HS-27A (cell line): ENCODE data around the gene PTPRT.

ENCODE experiments used
- DNase-seq: peaks from one replicate; pipeline ENCODE4 v3.0.0-alpha.2; 2012; ENCODE audit warnings: low read depth, missing footprints

The PTPRT gene

DNA sequence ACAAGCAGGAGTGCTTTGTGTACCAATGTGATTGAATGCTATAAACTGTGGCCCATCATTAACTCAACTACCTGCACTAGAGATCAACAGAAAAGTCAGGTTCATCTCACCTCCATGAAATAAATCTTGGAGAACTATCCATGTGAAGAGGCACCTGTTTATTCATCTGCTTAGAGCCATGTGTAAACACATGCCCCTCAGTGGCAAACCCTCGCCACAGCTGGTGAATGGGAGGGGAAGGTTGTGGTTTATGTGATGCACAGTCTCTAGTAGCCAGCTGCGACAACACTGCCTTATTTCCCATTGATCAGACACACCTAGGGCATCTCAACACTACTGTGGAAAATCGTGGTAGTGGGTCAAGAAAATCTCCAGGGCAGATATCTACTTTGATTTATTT is 640.2 kb downstream of the PTPRT start:
- DNase-seq, result no peak

DNA sequence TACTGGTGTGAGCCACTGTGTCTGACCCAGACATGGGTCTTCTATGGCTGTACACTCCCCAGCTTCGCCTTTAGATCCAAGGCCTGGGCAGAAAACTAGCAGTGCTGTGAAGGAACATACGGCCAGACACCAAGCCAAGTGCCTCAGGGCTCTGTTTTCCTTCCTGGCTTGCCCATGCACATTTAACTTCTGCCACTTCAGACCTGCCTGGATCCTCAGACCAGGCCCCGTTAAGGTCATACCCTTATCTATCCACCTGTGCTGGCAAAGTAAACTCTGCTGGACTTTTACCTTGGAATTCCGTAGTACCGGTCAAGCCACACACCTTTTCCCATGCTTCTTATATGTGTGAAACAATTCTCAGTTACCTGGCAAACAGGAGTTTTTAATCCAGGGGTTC is 644.8 kb downstream of the PTPRT start:
- no peak for DNase-seq

DNA sequence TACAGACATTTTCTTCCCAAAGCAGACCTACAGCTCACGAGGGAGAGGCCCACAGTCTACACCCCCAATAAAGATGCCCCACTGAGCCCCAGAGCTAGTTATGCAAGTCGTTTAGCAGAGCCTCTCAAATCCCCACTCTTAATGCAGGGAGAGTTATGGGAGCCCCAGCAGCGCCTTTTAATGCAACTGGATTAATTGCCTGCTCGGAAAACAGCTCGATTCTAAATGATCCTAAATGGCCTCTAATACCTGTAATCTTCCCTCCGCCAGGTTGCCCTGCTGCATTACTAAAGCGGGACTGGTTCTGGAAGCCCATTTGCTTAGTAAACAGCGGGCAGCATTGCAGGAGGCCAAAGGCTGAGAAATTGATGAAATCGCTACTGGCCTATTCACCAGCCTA is 656.9 kb downstream of the PTPRT start:
- DNase-seq, result no peak

- no peak for DNase-seq
Observed at GRCh38 chr20:42531508-42531961, 658.2 kb downstream of the PTPRT start.

- no peak for DNase-seq
Observed at GRCh38 chr20:42530855-42531448, 658.8 kb downstream of the PTPRT start.

GRCh38 chr20:42530191-42530590 is 659.5 kb downstream of the PTPRT start:
- no peak for DNase-seq

GRCh38 chr20:42524058-42524457 is 665.6 kb downstream of the PTPRT start:
- no peak for DNase-seq

DNA sequence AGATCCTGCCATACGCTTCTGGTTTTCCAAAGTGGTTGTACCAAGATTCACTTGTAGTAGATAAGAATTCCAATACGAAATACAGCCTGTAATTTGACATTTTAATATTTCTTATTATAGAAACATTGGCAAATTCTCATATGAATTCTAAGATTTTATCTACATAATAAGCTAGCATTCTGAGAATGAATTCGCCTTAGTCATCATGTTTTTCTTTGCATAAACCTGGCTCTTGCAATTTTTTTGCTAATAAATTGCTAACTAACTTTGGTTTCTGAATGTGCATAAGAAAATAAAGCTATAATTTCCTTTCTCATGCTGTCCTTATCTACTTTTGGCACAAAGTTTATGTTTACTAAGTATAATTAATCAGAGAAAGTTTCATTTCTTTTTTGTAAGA is 673.0 kb downstream of the PTPRT start:
- no peak for DNase-seq

DNA sequence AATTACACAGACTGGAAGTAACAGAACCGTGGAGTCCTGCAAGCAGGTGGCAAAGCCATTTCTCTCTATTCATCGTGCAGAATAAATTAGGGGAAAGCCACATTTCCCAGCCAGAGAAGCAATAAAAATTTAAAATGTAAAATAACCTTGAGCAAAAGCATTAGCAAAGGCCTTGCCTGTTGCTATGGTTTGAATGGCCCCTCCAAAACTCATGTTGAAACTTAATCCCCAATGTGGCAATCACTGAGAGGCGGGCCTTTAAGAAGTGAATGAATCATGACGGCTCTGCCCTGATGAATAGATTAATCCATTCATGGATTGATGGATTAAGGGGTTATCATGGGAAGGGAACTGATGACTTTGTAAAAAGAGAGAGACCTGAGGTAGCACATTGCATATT is 679.0 kb downstream of the PTPRT start:
- no peak for DNase-seq

DNA sequence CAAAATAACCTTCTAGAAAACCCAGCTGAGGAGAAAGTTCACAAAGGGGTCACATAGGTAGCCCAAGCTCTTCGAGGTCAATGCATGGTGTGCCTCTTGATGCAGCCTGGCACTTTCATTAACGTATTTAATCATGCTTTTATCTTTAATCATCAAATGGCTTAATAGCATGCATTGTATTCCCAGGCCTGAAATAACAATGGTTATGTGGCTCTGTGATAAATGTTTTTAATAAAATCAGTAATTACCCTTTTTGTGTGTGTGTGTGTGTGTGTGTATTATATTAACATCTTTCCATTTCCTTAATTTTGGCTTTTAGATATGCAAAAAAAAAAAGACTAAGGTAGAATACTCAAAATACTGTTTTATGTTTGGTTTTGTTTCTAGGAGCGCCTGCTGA is 681.8 kb downstream of the PTPRT start:
- no peak for DNase-seq

- no peak for DNase-seq
Observed at GRCh38 chr20:42506397-42506796, 683.3 kb downstream of the PTPRT start.

DNA sequence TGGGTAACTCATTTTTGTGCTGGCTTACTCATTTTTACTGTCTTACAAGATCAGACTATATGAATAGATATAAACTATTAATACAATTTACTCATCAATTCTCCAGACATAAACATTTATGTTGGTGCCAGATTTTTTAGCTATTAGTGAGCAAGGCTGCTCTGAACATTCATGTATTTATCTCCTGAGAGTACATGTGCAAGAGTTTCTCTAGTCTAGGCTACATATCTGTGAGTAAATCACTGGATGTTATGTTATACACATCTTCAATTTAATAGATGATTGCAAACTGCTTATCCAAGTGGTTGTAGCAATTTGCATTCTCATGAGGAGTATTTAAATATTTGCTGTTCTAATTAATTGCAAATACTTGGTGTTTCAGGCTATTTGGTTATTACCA is 687.1 kb downstream of the PTPRT start:
- no peak for DNase-seq

GRCh38 chr20:42496595-42496994 is 693.1 kb downstream of the PTPRT start:
- no peak for DNase-seq

- DNase-seq, result no peak
Observed at GRCh38 chr20:42494290-42494689, 695.4 kb downstream of the PTPRT start.

GRCh38 chr20:42493001-42493400 is 696.7 kb downstream of the PTPRT start:
- DNase-seq, result no peak

- DNase-seq, result no peak
Observed at GRCh38 chr20:42492290-42492689, 697.4 kb downstream of the PTPRT start.

- DNase-seq, result no peak
Observed at GRCh38 chr20:42485556-42485955, 704.1 kb downstream of the PTPRT start.

DNA sequence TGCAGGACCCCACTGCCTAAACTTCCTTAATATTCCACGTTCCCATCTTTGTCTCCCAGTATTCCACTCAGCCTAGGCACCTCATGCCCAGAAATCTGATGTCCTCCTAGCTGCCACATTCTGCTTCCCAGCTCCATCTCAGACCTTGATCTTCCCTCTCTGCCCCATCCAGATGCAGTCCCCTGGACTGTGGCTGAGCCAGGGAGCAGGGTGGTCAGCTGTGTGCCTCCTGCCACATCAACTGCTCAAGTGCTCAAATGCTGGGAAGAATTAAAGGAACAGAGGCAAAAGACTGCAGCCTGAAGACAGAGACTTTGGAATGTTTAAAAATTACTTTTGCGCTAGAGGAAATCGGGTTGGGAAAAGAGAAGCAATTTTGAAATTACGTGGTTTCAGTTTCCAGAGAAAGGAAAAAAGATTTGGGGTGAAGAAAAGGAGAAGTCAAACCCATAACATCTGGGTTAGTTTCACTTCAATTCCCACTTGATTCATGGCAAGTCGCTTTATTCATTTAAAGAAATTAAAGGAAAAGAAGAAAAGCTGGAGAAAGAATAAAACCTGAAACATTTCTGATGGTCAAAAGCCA is 704.8 kb downstream of the PTPRT start:
- no peak for DNase-seq

DNA sequence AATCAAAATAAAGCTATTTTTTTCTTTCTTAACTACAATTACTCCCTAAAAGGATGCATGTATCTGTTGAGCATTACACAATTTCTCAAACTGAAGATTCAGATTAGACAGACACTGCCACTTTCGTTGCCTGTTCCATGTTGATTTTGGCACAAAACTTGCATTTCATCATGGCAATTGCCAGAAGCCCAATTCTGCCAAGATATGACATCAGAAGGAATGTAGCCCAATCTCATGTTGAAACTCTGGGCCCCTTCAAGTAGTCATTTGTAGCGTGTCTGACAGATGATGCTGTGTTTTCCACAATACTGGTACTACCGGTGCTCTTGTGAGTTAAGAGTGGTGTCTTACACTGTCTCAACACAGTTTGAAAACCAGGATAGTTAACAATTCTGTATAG is 705.4 kb downstream of the PTPRT start:
- DNase-seq, result no peak

DNA sequence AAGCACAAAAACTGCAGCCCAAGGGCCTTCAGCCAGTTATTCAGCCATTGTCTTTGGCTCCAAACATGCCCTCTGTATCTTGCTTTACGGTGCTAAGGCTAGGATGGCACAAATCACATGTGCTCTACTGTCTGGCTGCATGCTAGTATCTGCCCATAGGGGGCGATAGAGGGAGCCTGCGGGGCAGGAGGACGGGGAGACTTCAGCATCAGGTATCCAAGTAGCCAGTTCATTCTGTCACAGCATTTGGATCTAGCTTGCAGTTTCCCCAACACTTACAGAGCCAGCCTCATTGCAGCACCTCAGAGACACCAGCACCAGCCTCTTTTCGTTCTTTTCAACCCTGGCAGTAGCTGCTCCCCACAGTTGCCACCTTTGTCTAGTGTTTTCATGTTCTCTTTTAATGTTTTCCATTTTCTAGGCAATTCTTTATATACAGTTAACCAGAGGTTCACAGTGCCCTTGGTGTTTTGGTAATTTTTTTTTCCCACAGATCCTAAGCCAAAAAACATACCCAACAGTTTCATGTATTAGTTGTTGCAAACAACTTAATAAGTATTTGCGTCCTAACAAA is 705.9 kb downstream of the PTPRT start:
- DNase-seq, result no peak

DNA sequence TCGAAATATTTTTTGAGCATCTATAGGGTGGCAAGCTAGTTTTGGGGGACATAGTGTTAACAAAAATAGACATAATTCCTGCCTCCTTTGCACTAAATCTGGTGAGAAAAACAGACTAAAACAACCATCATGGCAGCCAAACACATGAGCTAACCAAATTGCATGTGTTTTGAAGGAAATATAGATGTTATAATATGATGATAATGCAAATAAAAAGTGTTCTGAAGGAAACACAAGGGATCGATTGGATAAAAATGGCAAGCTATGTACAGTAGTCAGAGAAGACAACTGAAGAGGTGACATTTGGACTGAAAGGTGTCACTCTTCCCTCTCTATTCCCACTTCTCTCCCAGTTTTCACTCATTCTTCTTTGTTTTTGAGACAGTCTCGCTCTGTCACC is 706.9 kb downstream of the PTPRT start:
- no peak for DNase-seq

DNA sequence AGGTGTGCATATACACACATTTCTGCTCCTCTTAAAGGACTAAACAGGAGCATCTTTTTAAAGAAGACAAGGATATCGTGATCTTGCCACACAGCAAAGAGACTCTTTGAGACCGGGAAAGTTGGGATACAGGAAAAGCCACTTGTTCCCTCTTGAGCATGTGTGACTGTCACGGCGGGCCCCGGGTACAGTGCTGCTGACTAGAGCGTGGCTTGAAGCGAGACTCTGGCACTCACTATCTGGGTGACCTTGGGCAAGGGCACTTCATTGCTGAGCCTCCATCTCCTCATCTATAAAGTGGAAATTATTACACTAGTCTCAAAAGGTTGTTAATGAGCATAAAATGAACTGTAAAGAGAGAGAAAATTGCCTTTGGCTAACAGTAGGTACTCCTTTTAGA is 713.9 kb downstream of the PTPRT start:
- DNase-seq, result no peak

DNA sequence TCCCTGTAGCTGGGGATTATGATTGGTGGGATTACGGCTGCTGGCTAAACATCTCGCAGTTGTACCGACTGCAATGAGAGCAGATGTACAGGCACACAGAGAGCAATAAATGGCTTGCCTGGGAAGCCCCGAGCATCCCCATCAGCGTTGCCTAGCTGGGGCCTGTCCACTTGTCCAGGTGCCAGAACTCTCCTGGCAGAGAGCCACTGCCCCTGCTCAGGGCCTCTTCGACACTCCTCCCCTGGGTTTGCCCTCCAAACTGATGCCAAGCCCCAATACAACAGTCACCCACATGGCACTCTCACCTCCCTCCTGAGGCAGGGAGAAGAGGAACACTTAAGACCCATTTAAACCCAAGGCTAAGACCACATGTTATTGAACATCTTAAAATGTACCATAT is 715.1 kb downstream of the PTPRT start:
- no peak for DNase-seq

- no peak for DNase-seq
Observed at GRCh38 chr20:42472198-42472597, 717.5 kb downstream of the PTPRT start.
